Adrenal gland (tissue), 12 donors: ENCODE results near the gene EGFLAM. TPM values are rescaled to one million over a fixed set of nuclear protein-coding genes. Genes with fewer than 3 reads are reported as not detected.

Source experiments
- DNase-seq, 7 donors: peaks; one replicate each; pipeline ENCODE4 v3.0.0-alpha.2; 2019 to 2020
- H3K27ac ChIP-seq, 5 donors: fragments of 200-600 bp; sonication (generic) in 4 of 5; 1 replicate in 3 of 5; 2 replicates in 2 of 5; pipeline versions ENCODE4 v1.5.1 to v1.8.0; 2016 to 2020; ENCODE audit warnings: mild to moderate bottlenecking in 1 of 5
- H3K27me3 ChIP-seq: fragments of 200-600 bp; 2 replicates; pipeline ENCODE4 v1.8.0; 2021
- H3K36me3 ChIP-seq, 2 donors: fragments of 200-600 bp; replicated peaks in 1 of 2; 1 replicate in 1 of 2; 2 replicates in 1 of 2; pipeline versions ENCODE4 v1.5.1 to v1.8.0; 2018 to 2022
- H3K4me1 ChIP-seq, 2 donors: fragments of 200-600 bp; replicated peaks in 1 of 2; 1 replicate in 1 of 2; 2 replicates in 1 of 2; pipeline versions ENCODE4 v1.5.1 to v1.8.0; 2018 to 2021
- H3K4me3 ChIP-seq, 4 donors: fragments of 200-600 bp; sonication (generic) in 3 of 4; one replicate each; pipeline ENCODE4 v1.5.1; 2016 to 2018
- H3K9me3 ChIP-seq, 3 donors: fragments of 200-600 bp; sonication (generic) in 1 of 3; replicated peaks in 1 of 3; 1 replicate in 2 of 3; 2 replicates in 1 of 3; pipeline versions ENCODE4 v1.5.1 to v1.8.0; 2016 to 2021
- CTCF ChIP-seq, 6 experiments: fragments of 450-650 bp in 4 of 6; fragments of 200-600 bp in 2 of 6; sonication (generic) in 1 of 6; IDR thresholded peaks; 1 replicate in 5 of 6; 2 replicates in 1 of 6; pipeline versions ENCODE4 v1.5.1 to v1.8.0; 2016 to 2021; ENCODE audit warnings: antibody characterized with exemption in 6 of 6, mild to moderate bottlenecking in 2 of 6, moderate library complexity in 1 of 6
- POLR2A ChIP-seq, 2 donors: fragments of 450-650 bp; IDR thresholded peaks; one replicate each; pipeline ENCODE4 v1.6.1; 2017; ENCODE audit warnings: antibody characterized with exemption in 2 of 2, mild to moderate bottlenecking in 2 of 2, moderate library complexity in 1 of 2
- WGBS, 4 donors: extraction: QIAGEN DNeasy Blood & Tissue Kit in 2 of 4; methylation state at CpG; one replicate each; pipeline versions ENCODE4 v1.1.5 to v1.1.7; 2013 to 2017; 5-methylcytosine and 5-hydroxymethylcytosine counted together
- intact Hi-C, 2 donors: fragments of 100-400 bp; cut with DNase I; formaldehyde crosslinking; loops; one replicate each; pipeline versions ENCODE4 v1.14.1 to v1.15.0; 2022 to 2023
- polyA plus RNA-seq, 3 donors: library from polyadenylated mRNA; stranded (reverse); fragments of 200-250 nt in 2 of 3; fragments of 350-450 nt in 1 of 3; fragmentation: Illumina TruSeq in 1 of 3; extraction: RNeasy Lipid Tissue Mini Kit (QIAGEN cat#74804) in 1 of 3; gene quantifications; one replicate each; pipeline ENCODE4 v1.2.3, GENCODE V29; 2013 to 2014
- total RNA-seq, 9 donors: library from RNA; depleted of rRNA in 4 of 9; stranded (reverse); fragments of >200 nt in 4 of 9; fragments of 120-200 nt in 1 of 9; fragmentation: NEBNext Ultra II Directional in 1 of 9; extraction: Animal tissue kit (Norgen Biotek cat#: 25700) in 1 of 9; gene quantifications; one replicate each; pipeline versions ENCODE4 v1.1.0 to v1.2.4, GENCODE V29; 2013 to 2023
- donor health status: healthy with polysubstance abuse.
- donor health status: Bipolar disorder and iron deficiency.
- donor health status: DM: yes; HTN: yes; CAD: no.
- donor health status: DM: no; HTN: no; CAD: no.
- donor health status: DM: no; HTN: no; CAD: no.
- donor health status: DM: yes; HTN: yes; CAD: no.

EGFLAM gene
- total and polyA plus RNA-seq, 12 donors = 4.4 to 29.0 (median 16.1) TPM

- intact Hi-C loops = no loop called here
- no peaks in the 10 kb centered on the region for H3K36me3 ChIP-seq
Observed at GRCh38 chr5:38234737-38235136, 23.6 kb upstream of the EGFLAM start.

GRCh38 chr5:38237681-38238080 lies 20.7 kb upstream of the EGFLAM start:
- no peaks in the 10 kb centered on the region for H3K36me3 ChIP-seq
- WGBS, 4 donors = 26 to 33% (median 30%) methylated on average over 2 of the region's 2 CpGs
- TF ChIP-seq CTCF (IDR thresholded peaks at IDR 0.05) (no peak), POLR2A (IDR thresholded peaks at IDR 0.05) (no peak)
- no peak for DNase-seq
- no peaks in the 10 kb centered on the region for H3K4me1 ChIP-seq
- H3K4me3 ChIP-seq = no peak overlapping the region
- intact Hi-C loops = no loop called here
- H3K27me3 ChIP-seq = no peaks in the 10 kb centered on the region
- H3K27ac ChIP-seq = no peak overlapping the region
- no peaks in the 10 kb centered on the region for H3K9me3 ChIP-seq

More at GRCh38 chr5:38234737-38235136, 23.6 kb upstream of the EGFLAM start:
- Histone ChIP-seq H3K9me3 (no peaks in the 10 kb centered on the region), H3K4me1 (no peaks in the 10 kb centered on the region), H3K4me3 (no peak overlapping the region), H3K27me3 (no peaks in the 10 kb centered on the region), H3K27ac (no peak overlapping the region)
- DNase-seq = no peak
- 80 to 85% (median 81%) methylated on average over 4 of the region's 4 CpGs for WGBS, 4 donors
- TF ChIP-seq POLR2A (IDR thresholded peaks at IDR 0.05) (no peak), CTCF (IDR thresholded peaks at IDR 0.05) (no peak)

- H3K36me3 ChIP-seq = no peaks in the 10 kb centered on the region
- H3K27me3 ChIP-seq = no peaks in the 10 kb centered on the region
- TF ChIP-seq CTCF (IDR thresholded peaks at IDR 0.05) = no peak
- no peak for TF ChIP-seq POLR2A (IDR thresholded peaks at IDR 0.05)
- no peak for DNase-seq
- H3K9me3 ChIP-seq = no peaks in the 10 kb centered on the region
- no peak overlapping the region for H3K4me3 ChIP-seq
- H3K4me1 ChIP-seq = no peaks in the 10 kb centered on the region
- 26 to 38% (median 30%) methylated on average over 1 of the region's 1 CpG for WGBS, 4 donors
- no peak overlapping the region for H3K27ac ChIP-seq
- intact Hi-C loops = no loop called here
Observed at GRCh38 chr5:38240212-38240611, 18.1 kb upstream of the EGFLAM start.

GRCh38 chr5:38241655-38242054 lies 16.7 kb upstream of the EGFLAM start:
- WGBS, 4 donors = 50 to 58% (median 53%) methylated on average over 5 of the region's 5 CpGs
- H3K4me1 ChIP-seq = no peaks in the 10 kb centered on the region
- no peak overlapping the region for H3K27ac ChIP-seq

More at GRCh38 chr5:38241655-38242054, 16.7 kb upstream of the EGFLAM start:
- no peak overlapping the region for H3K4me3 ChIP-seq
- intact Hi-C loops = no loop called here
- no peak for TF ChIP-seq CTCF (IDR thresholded peaks at IDR 0.05)
- TF ChIP-seq POLR2A (IDR thresholded peaks at IDR 0.05) = no peak
- H3K36me3 ChIP-seq = no peaks in the 10 kb centered on the region
- H3K9me3 ChIP-seq = no peaks in the 10 kb centered on the region
- no peak for DNase-seq
- H3K27me3 ChIP-seq = no peaks in the 10 kb centered on the region
